K562 (cell line): ENCODE results near the gene CYP2W1. TPM values are rescaled to one million over a fixed set of nuclear protein-coding genes. Genes with fewer than 3 reads are reported as not detected.

Experiments
- ATAC-seq: fragments of 200-7000 bp; cut with Tn5 transposase; 3 replicates; pipeline ENCODE4 v1.9.1; 2020; ENCODE audit warnings: moderate library complexity
- BruUV-seq: library from RNA; stranded (reverse); fragments of 400-500 nt; replicated peaks from 2 replicates; lab custom pipeline; 2021; lab: Mats Ljungman, UMichigan
- CTCF ChIA-PET: fragments of 300-600 bp; formaldehyde crosslinking; extraction: SDS; loops from one replicate; lab custom pipeline; 2021; ENCODE audit warnings: low intra/inter-chr PET ratio; lab: Yijun Ruan, JAX
- POLR2A ChIA-PET: fragments of 300-600, 350-650 bp; sonication (Branson Sonifier 250); formaldehyde crosslinking; extraction: SDS; loops from one replicate; lab custom pipeline; 2021; ENCODE audit warnings: antibody characterized with exemption, inconsistent platforms; lab: Yijun Ruan, JAX
- DNase-seq, 4 experiments: peaks; one replicate each; pipeline versions ENCODE4 v3.0.0 to v3.0.0-alpha.2; 2011 to 2018; ENCODE audit warnings: low spot score in 3 of 4, mixed read lengths in 3 of 4; ENCODE audit errors: extremely low read depth in 1 of 4
- FAIRE-seq: peaks from 2 replicates; lab custom pipeline; 2011; peaks lifted over from hg19 to GRCh38; lab: Jason Lieb, UNC
- H2AFZ ChIP-seq: 2 replicates; pipeline ENCODE4 v1.6.0; 2011; ENCODE audit warnings: low read depth, low read length, control low read depth, inconsistent platforms
- H3K27ac ChIP-seq: fragments of 200-600 bp; 3 replicates; pipeline ENCODE4 v1.8.0; 2011; ENCODE audit warnings: low read depth, mild to moderate bottlenecking, control low read depth, inconsistent platforms, low read length, moderate library complexity, mixed read lengths; ENCODE audit errors: extremely low read depth
- H3K27me3 ChIP-seq, 2 experiments: fragments of 300-600 bp in 1 of 2; 2 replicates in 1 of 2; 3 replicates in 1 of 2; pipeline versions ENCODE4 v1.6.0 to v1.8.0; 2011; ENCODE audit warnings: inconsistent platforms in 2 of 2, low read length in 2 of 2, mild to moderate bottlenecking in 1 of 2, mixed read lengths in 1 of 2, moderate library complexity in 1 of 2; ENCODE audit not compliant: control insufficient read depth in 2 of 2, insufficient read depth in 2 of 2
- H3K36me3 ChIP-seq: fragments of 300-600 bp; 3 replicates; pipeline ENCODE4 v1.8.0; 2011; ENCODE audit warnings: mild to moderate bottlenecking, low read length, inconsistent platforms; ENCODE audit not compliant: control insufficient read depth, insufficient read depth
- H3K4me1 ChIP-seq, 2 experiments: fragments of 200-600 bp in 1 of 2; replicated peaks in 1 of 2; 2 replicates in 1 of 2; 3 replicates in 1 of 2; pipeline versions ENCODE4 v1.5.1 to v1.8.0; 2011; ENCODE audit warnings: inconsistent platforms in 2 of 2, low read length in 2 of 2, mild to moderate bottlenecking in 1 of 2, mixed read lengths in 1 of 2, moderate library complexity in 1 of 2; ENCODE audit not compliant: control insufficient read depth in 2 of 2, insufficient read depth in 2 of 2
- H3K4me2 ChIP-seq: 2 replicates; pipeline ENCODE4 v1.6.1; 2011; ENCODE audit warnings: low read length, control low read depth, inconsistent platforms, mixed read lengths; ENCODE audit not compliant: insufficient read depth
- H3K4me3 ChIP-seq: fragments of 200-600 bp; sonication (generic), shearing (Covaris generic); 2 replicates; pipeline ENCODE4 v1.5.1; 2016; ENCODE audit warnings: control low read depth, inconsistent platforms
- H3K79me2 ChIP-seq: fragments of 200-600 bp; 3 replicates; pipeline ENCODE4 v1.8.0; 2011; ENCODE audit warnings: low read length, inconsistent platforms; ENCODE audit not compliant: control insufficient read depth, insufficient read depth
- H3K9ac ChIP-seq, 2 experiments: 2 replicates each; pipeline versions ENCODE4 v1.6.0 to v1.6.1; 2011; ENCODE audit warnings: low read depth in 2 of 2, low read length in 2 of 2, control low read depth in 1 of 2, inconsistent platforms in 1 of 2, mild to moderate bottlenecking in 1 of 2, mixed read lengths in 1 of 2; ENCODE audit not compliant: insufficient read depth in 1 of 2
- H3K9me1 ChIP-seq: one replicate; pipeline ENCODE4 v1.6.0; 2011; ENCODE audit warnings: inconsistent platforms, mild to moderate bottlenecking, low read length, moderate library complexity; ENCODE audit not compliant: control insufficient read depth, insufficient read depth
- H3K9me3 ChIP-seq: replicated peaks from 2 replicates; pipeline ENCODE4 v1.5.1; 2011; ENCODE audit warnings: low read depth, low read length, inconsistent platforms; ENCODE audit not compliant: control insufficient read depth, insufficient read depth
- H4K20me1 ChIP-seq: replicated peaks from 2 replicates; pipeline ENCODE4 v1.6.1; 2011; ENCODE audit warnings: low read length, inconsistent platforms, mixed read lengths; ENCODE audit not compliant: control insufficient read depth, insufficient read depth
- IRF2 ChIP-seq: sonication (generic); formaldehyde crosslinking; IDR thresholded peaks from 2 replicates; pipeline ENCODE4 v1.8.1; 2022; ENCODE audit warnings: mild to moderate bottlenecking, missing genetic modification reagents
- MYC ChIP-seq, 2 experiments: fragments of 250-450 bp in 1 of 2; sonication (Bioruptor Pico) in 1 of 2; IDR thresholded peaks; 2 replicates each; pipeline versions ENCODE4 v1.5.1 to v1.6.1; 2012 to 2021; ENCODE audit warnings: low read depth in 2 of 2, borderline replicate concordance in 1 of 2, improper control_type of control experiment in 1 of 2, low read length in 1 of 2, mild to moderate bottlenecking in 1 of 2, moderate library complexity in 1 of 2
- ZNF146 ChIP-seq: IDR thresholded peaks from one replicate; pipeline ENCODE4 v1.6.1; 2018; ENCODE audit warnings: missing compliant biosample characterization; ENCODE audit not compliant: unreplicated experiment
- ZNF347 ChIP-seq: fragments of 450-650 bp; formaldehyde crosslinking; IDR thresholded peaks from 2 replicates; pipeline ENCODE4 v1.4.0; 2020; ENCODE audit warnings: low read depth, mild to moderate bottlenecking, moderate library complexity
- ZNF41 ChIP-seq: fragments of 250-450 bp; sonication (Bioruptor Pico); conservative IDR thresholded peaks from 2 replicates; pipeline ENCODE4 v1.4.0; 2020; ENCODE audit warnings: mild to moderate bottlenecking
- WGBS: fragments of 100-300 bp; shearing (Covaris generic); methylation state at CpG from one replicate; pipeline ENCODE4 v1.1.6; 2016; ENCODE audit warnings: low coverage, mixed read lengths; ENCODE audit not compliant: insufficient coverage; ENCODE audit errors: missing lambda C conversion rate; 5-methylcytosine and 5-hydroxymethylcytosine counted together
- in situ Hi-C: fragments of 300-500 bp; cut with MboI; formaldehyde crosslinking; loops from 4 replicates; pipeline ENCODE4 v1.15.0; 2018; ENCODE audit warnings: inconsistent platforms, mixed read lengths
- intact Hi-C: fragments of 100-400 bp; cut with micrococcal nuclease; formaldehyde crosslinking; loops from 2 replicates; pipeline ENCODE4 v1.14.2; 2022
- polyA plus RNA-seq, 8 experiments: library from polyadenylated mRNA; depleted of rRNA in 4 of 8; stranded (reverse) in 5 of 8; unstranded in 3 of 8; fragments of >200 nt; fragmentation: Nextera tagmentation in 2 of 8; fragmentation: Illumina TruSeq in 1 of 8; extraction: Ambion mirVana in 2 of 8; extraction: Trizol in 1 of 8; gene quantifications; 2 replicates each; pipeline versions ENCODE4 v1.2.1 to v1.2.3, GENCODE V29; 2011 to 2014; ENCODE audit warnings: inconsistent platforms in 1 of 8, missing spikeins in 1 of 8
- total RNA-seq, 7 experiments: library from RNA; depleted of rRNA in 6 of 7; stranded (reverse); fragments of >200 nt in 6 of 7; fragmentation: Illumina TruSeq in 2 of 7; extraction: Trizol in 2 of 7; gene quantifications; 2 replicates each; pipeline versions ENCODE4 v1.2.1 to v1.2.3, GENCODE V29; 2011 to 2021; ENCODE audit warnings: low replicate concordance in 1 of 7

The CYP2W1 gene
- total and polyA plus RNA-seq, 9 of the 15 experiments (the other 6 are each of a cell fraction or from before 2014, with no cell fraction given) = not detected

DNA sequence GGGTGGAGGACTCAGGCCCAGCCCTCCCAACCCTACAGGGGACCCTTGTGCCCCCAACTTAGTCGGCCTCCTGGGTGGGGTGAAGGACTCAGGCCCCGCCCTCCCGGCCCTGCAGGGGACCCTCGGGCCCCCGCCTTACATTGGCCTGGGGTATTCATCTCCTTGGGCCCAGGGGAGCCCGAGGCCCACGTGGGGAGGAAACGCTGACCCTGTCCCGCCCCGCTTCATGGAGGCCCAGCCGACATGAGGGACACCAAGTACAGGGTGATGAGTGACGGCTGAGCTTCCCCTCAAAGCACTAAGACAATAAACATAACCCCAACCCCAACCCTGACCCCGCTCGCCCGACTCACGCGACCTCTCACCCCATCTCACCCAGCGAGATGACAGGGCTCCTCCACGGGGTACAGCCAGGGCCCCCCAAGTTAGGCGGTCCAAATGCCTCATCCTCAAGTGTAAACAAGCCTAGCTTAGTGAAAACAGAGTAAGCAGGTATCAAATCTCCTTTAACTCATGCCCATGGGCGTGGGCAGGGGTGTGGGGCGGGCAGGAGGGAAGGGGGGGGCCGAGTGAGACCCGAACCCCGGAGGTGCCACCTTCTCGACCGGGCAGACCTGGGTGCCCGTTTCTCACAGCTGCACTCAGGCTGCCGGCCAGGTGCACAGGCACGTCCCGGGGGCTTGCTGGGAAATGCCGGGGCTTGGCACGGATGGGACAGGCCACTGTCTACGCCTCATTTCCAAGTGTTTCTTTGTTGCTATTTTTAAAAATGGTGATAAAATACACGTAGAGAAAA lies 8.2 kb downstream of the CYP2W1 start:
- CTCF ChIA-PET = interaction anchor here (0.5 to 3.3 kb wide), 4 partner anchors 16 to 185 kb away, joined by 3 to 37 read pairs (median 4); no protein-coding TSS in a partner anchor

More for the DNA sequence above, 8.2 kb downstream of the CYP2W1 start:
- BruUV-seq = no TSS peak
- no peak for FAIRE-seq
- Histone ChIP-seq H3K9me3 (no peaks in the 10 kb centered on the region), H3K9ac (no peak overlapping the region), H3K27me3 (no peaks in the 10 kb centered on the region), H3K4me3 (no peak overlapping the region), H3K4me1 (peaks cover 0 to 82% of the 10 kb centered on the region in 2 experiments; a peak in 2 of 5 replicates), H3K27ac (no peak overlapping the region), H3K79me2 (no peaks in the 10 kb centered on the region), H3K9me1 (peaks cover 2% of the 10 kb centered on the region), H2AFZ (no peak overlapping the region), H3K4me2 (no peak overlapping the region), H4K20me1 (no peaks in the 10 kb centered on the region), H3K36me3 (no peaks in the 10 kb centered on the region)
- intact Hi-C loops = no loop called here
- ATAC-seq = no peak
- TF ChIP-seq MYC (IDR thresholded peaks at IDR 0.05; ENCODE audit: low read depth, low read length) = no peak
- TF ChIP-seq MYC (CRISPR knock-in tag; IDR thresholded peaks at IDR 0.05; ENCODE audit: borderline replicate concordance, low read depth) = no peak
- no peak for TF ChIP-seq ZNF41
- TF ChIP-seq ZNF347 (CRISPR knock-in tag) = no peak
- TF ChIP-seq IRF2 (CRISPR knock-in tag) = no peak
- TF ChIP-seq ZNF146 = no peak
- 36% methylated on average over 15 of the region's 35 CpGs for WGBS
- no peak for DNase-seq
- in situ Hi-C loops = loop anchor here (5.0 to 25.0 kb wide), 2 partner anchors 36 to 171 kb away; partner anchors contain the start of gene ZFAND2A
- POLR2A ChIA-PET = interaction anchor here (1.3 to 2.4 kb wide), 3 partner anchors 9 to 74 kb away, joined by 4 to 7 read pairs (median 5); partner anchors contain the start of gene COX19
